B cell (primary cell): ENCODE data around the gene CLSTN2. TPM values are rescaled to one million over a fixed set of nuclear protein-coding genes. Genes with fewer than 3 reads are reported as not detected.

Experiments used
- ATAC-seq: fragments of 200-7000 bp; cut with Tn5 transposase; one replicate; pipeline ENCODE4 v1.10.0; 2021; ENCODE audit warnings: low read depth, mild to moderate bottlenecking, moderate number of reproducible peaks, moderate library complexity
- CTCF ChIA-PET: fragments of 350-600 bp; sonication (Branson Sonifier 250); formaldehyde crosslinking; loops from one replicate; lab custom pipeline; 2021; ENCODE audit warnings: antibody characterized with exemption, inconsistent platforms; lab: Charles Lee
- POLR2A ChIA-PET: fragments of 350-600 bp; sonication (Branson Sonifier 250); formaldehyde crosslinking; loops from one replicate; lab custom pipeline; 2021; ENCODE audit warnings: antibody characterized with exemption; lab: Charles Lee
- DNase-seq: peaks from one replicate; pipeline ENCODE4 v3.0.0; 2013
- H2AFZ ChIP-seq: 2 replicates; pipeline ENCODE4 v1.6.1; 2012; ENCODE audit warnings: mild to moderate bottlenecking, low read depth, low read length; ENCODE audit not compliant: insufficient read depth, poor library complexity, severe bottlenecking
- H3K27ac ChIP-seq, 2 donors: 1 replicate in 1 of 2; 2 replicates in 1 of 2; pipeline ENCODE4 v1.5.1; 2012 to 2013; ENCODE audit warnings: low read length in 2 of 2, mild to moderate bottlenecking in 2 of 2, moderate library complexity in 1 of 2
- H3K27me3 ChIP-seq, 4 experiments: fragments of 200-600 bp in 1 of 4; sonication (generic) in 1 of 4; replicated peaks in 1 of 4; 1 replicate in 2 of 4; 2 replicates in 2 of 4; pipeline versions ENCODE4 v1.6.1 to v1.7.0; 2013 to 2016; ENCODE audit warnings: low read length in 3 of 4, mild to moderate bottlenecking in 2 of 4, mixed read lengths in 1 of 4, moderate library complexity in 1 of 4; ENCODE audit not compliant: insufficient read depth in 4 of 4, control insufficient read depth in 3 of 4; ENCODE audit errors: control extremely low read depth in 1 of 4
- H3K36me3 ChIP-seq, 2 experiments: replicated peaks in 1 of 2; 1 replicate in 1 of 2; 2 replicates in 1 of 2; pipeline versions ENCODE4 v1.6.1 to v1.7.1; 2013; ENCODE audit warnings: low read length in 1 of 2; ENCODE audit not compliant: insufficient read depth in 2 of 2, control insufficient read depth in 1 of 2; ENCODE audit errors: control extremely low read depth in 1 of 2, extremely low read depth in 1 of 2
- H3K4me1 ChIP-seq, 2 donors: fragments of 200-600 bp in 1 of 2; sonication (generic) in 1 of 2; 1 replicate in 1 of 2; 2 replicates in 1 of 2; pipeline versions ENCODE4 v1.5.1 to v1.6.1; 2013 to 2017; ENCODE audit warnings: low read length in 2 of 2; ENCODE audit not compliant: control insufficient read depth in 2 of 2, insufficient read depth in 2 of 2
- H3K4me2 ChIP-seq: replicated peaks from 2 replicates; pipeline ENCODE3; 2012; ENCODE audit warnings: mild to moderate bottlenecking, low read depth, low read length; ENCODE audit not compliant: poor library complexity, severe bottlenecking
- H3K4me3 ChIP-seq, 5 experiments: fragments of 200-600 bp in 1 of 5; sonication (generic) in 1 of 5; 1 replicate in 3 of 5; 2 replicates in 2 of 5; pipeline versions ENCODE4 v1.5.1 to v1.7.0; 2011 to 2016; ENCODE audit warnings: low read length in 4 of 5, mild to moderate bottlenecking in 4 of 5, low read depth in 2 of 5, control low read depth in 1 of 5, moderate library complexity in 1 of 5; ENCODE audit not compliant: insufficient read depth in 1 of 5; ENCODE audit errors: control extremely low read depth in 1 of 5, extremely low read depth in 1 of 5
- H3K79me2 ChIP-seq: fragments of 200-600 bp; sonication (generic); one replicate; pipeline ENCODE4 v1.6.0; 2016; ENCODE audit warnings: low read length; ENCODE audit not compliant: control insufficient read depth, insufficient read depth
- H3K9ac ChIP-seq: fragments of 200-600 bp; sonication (generic); 2 replicates; pipeline ENCODE4 v1.6.1; 2017; ENCODE audit warnings: mild to moderate bottlenecking, low read length, moderate library complexity
- H3K9me3 ChIP-seq, 3 donors: one replicate each; pipeline versions ENCODE4 v1.6.1 to v1.7.1; 2013; ENCODE audit warnings: low read length in 2 of 3; ENCODE audit not compliant: control insufficient read depth in 2 of 3, insufficient read depth in 1 of 3; ENCODE audit errors: control extremely low read depth in 1 of 3
- H4K20me1 ChIP-seq: 2 replicates; pipeline ENCODE4 v1.6.0; 2012; ENCODE audit warnings: mild to moderate bottlenecking, low read length; ENCODE audit not compliant: insufficient read depth, control insufficient read depth, poor library complexity, severe bottlenecking
- H3K27ac Mint-ChIP-seq: one replicate; pipeline ENCODE4 v1.8.0; 2021; ENCODE audit warnings: mixed read lengths
- H3K27me3 Mint-ChIP-seq: one replicate; pipeline ENCODE4 v1.8.0; 2021; ENCODE audit warnings: mixed read lengths
- H3K4me1 Mint-ChIP-seq: one replicate; pipeline ENCODE4 v1.8.0; 2021; ENCODE audit warnings: mixed read lengths
- H3K4me3 Mint-ChIP-seq: one replicate; pipeline ENCODE4 v1.8.0; 2021; ENCODE audit warnings: mixed read lengths
- H3K9me3 Mint-ChIP-seq: one replicate; pipeline ENCODE4 v1.8.0; 2022; ENCODE audit warnings: mixed read lengths; ENCODE audit not compliant: insufficient read depth
- CTCF ChIP-seq: fragments of 200-600 bp; IDR thresholded peaks from one replicate; pipeline ENCODE4 v1.8.0; 2022; ENCODE audit warnings: antibody characterized with exemption, mild to moderate bottlenecking
- EZH2 ChIP-seq: IDR thresholded peaks from 2 replicates; pipeline ENCODE4 v1.6.1; 2012; ENCODE audit warnings: borderline replicate concordance, low read depth, mild to moderate bottlenecking, moderate library complexity, low read length; ENCODE audit not compliant: insufficient read depth, poor library complexity, severe bottlenecking
- WGBS: methylation state at CpG from one replicate; pipeline ENCODE4 v1.1.5; 2013; ENCODE audit warnings: missing lambda C conversion rate; ENCODE audit not compliant: insufficient coverage; 5-methylcytosine and 5-hydroxymethylcytosine counted together
- intact Hi-C: fragments of 100-400 bp; cut with micrococcal nuclease; formaldehyde crosslinking; loops from one replicate; pipeline ENCODE4 v1.10.0; 2022
- polyA plus RNA-seq: library from polyadenylated mRNA; depleted of rRNA; stranded (reverse); fragments of >200 nt; gene quantifications from 2 replicates; pipeline ENCODE4 v1.2.3, GENCODE V29; 2012
- total RNA-seq, 2 donors: library from RNA; stranded (reverse); fragments of 120-200 nt in 1 of 2; gene quantifications; 1 replicate in 1 of 2; 2 replicates in 1 of 2; pipeline versions ENCODE4 v1.2.3 to v1.2.4, GENCODE V29; 2013 to 2022

The CLSTN2 gene
- total and polyA plus RNA-seq, 2 donors (not counting 1 experiment from before 2014, with no cell fraction given): not detected

- H3K27ac Mint-ChIP-seq: no peak overlapping the region
- POLR2A ChIA-PET: no interaction called here
- Histone ChIP-seq H3K36me3 (no peaks in the 10 kb centered on the region), H3K9me3 (no peaks in the 10 kb centered on the region), H2AFZ (no peak overlapping the region), H3K9ac (no peak overlapping the region), H3K27me3 (peaks cover 0 to 3% (median 0%) of the 10 kb centered on the region in 4 experiments), H3K4me3 (no peak overlapping the region), H4K20me1 (no peaks in the 10 kb centered on the region), H3K4me2 (no peak overlapping the region), H3K4me1 (no peaks in the 10 kb centered on the region), H3K27ac (no peak overlapping the region), H3K79me2 (no peaks in the 10 kb centered on the region)
- H3K27me3 Mint-ChIP-seq: peaks cover 3% of the 10 kb centered on the region
- 94% methylated on average over 2 of the region's 2 CpGs for WGBS
- DNase-seq: no peak
- CTCF ChIA-PET: no interaction called here
- no peak for ATAC-seq
- H3K9me3 Mint-ChIP-seq: no peaks in the 10 kb centered on the region
- intact Hi-C loops: no loop called here
- H3K4me3 Mint-ChIP-seq: no peak overlapping the region
- TF ChIP-seq EZH2 (no peak), CTCF (no peak)
- H3K4me1 Mint-ChIP-seq: no peaks in the 10 kb centered on the region
These were observed 272.6 kb downstream of the CLSTN2 start for GRCh38 chr3:140207541-140207940.

GRCh38 chr3:140216249-140216648 lies 281.3 kb downstream of the CLSTN2 start:
- no peaks in the 10 kb centered on the region for H3K27me3 ChIP-seq
- POLR2A ChIA-PET: no interaction called here
- WGBS: 37% methylated on average over 4 of the region's 6 CpGs

More at GRCh38 chr3:140216249-140216648, 281.3 kb downstream of the CLSTN2 start:
- peaks cover 4% of the 10 kb centered on the region for H3K27me3 Mint-ChIP-seq
- H3K36me3 ChIP-seq: no peaks in the 10 kb centered on the region
- H3K27ac ChIP-seq: no peak overlapping the region
- H3K4me3 Mint-ChIP-seq: no peak overlapping the region
- CTCF ChIA-PET: no interaction called here
- no peaks in the 10 kb centered on the region for H3K79me2 ChIP-seq
- no peaks in the 10 kb centered on the region for H3K4me1 Mint-ChIP-seq
- H3K4me1 ChIP-seq: no peaks in the 10 kb centered on the region
- no peak for ATAC-seq
- no peak for TF ChIP-seq CTCF
- TF ChIP-seq EZH2: no peak
- no peak for DNase-seq
- H3K9ac ChIP-seq: no peak overlapping the region
- no peak overlapping the region for H2AFZ ChIP-seq
- H3K9me3 Mint-ChIP-seq: no peaks in the 10 kb centered on the region
- no peak overlapping the region for H3K4me2 ChIP-seq
- no peaks in the 10 kb centered on the region for H4K20me1 ChIP-seq
- intact Hi-C loops: no loop called here
- no peak overlapping the region for H3K4me3 ChIP-seq
- H3K27ac Mint-ChIP-seq: no peak overlapping the region
- H3K9me3 ChIP-seq: no peaks in the 10 kb centered on the region
